Gastroesophageal sphincter (tissue), 4 donors: ENCODE results near the gene ITM2C. TPM values are rescaled to one million over a fixed set of nuclear protein-coding genes. Genes with fewer than 3 reads are reported as not detected.

ENCODE experiments used
- ATAC-seq: fragments of 150-250 bp; one replicate; pipeline ENCODE4 v1.9.1; 2016; ENCODE audit warnings: mild to moderate bottlenecking, moderate library complexity
- H3K27ac ChIP-seq, 4 donors: fragments of 200-600 bp; sonication (generic) in 3 of 4; 1 replicate in 3 of 4; 2 replicates in 1 of 4; pipeline ENCODE4 v1.5.1; 2016 to 2019
- H3K27me3 ChIP-seq: fragments of 200-600 bp; sonication (generic); one replicate; pipeline ENCODE4 v1.5.1; 2019
- H3K36me3 ChIP-seq, 2 donors: fragments of 200-600 bp; sonication (generic); one replicate each; pipeline ENCODE4 v1.5.1; 2019; ENCODE audit warnings: control low read depth in 1 of 2
- H3K4me1 ChIP-seq, 3 donors: fragments of 200-600 bp; sonication (generic); 1 replicate in 2 of 3; 2 replicates in 1 of 3; pipeline ENCODE4 v1.5.1; 2016 to 2019; ENCODE audit warnings: control low read depth in 2 of 3
- H3K4me3 ChIP-seq, 2 donors: fragments of 200-600 bp; sonication (generic); one replicate each; pipeline ENCODE4 v1.5.1; 2019; ENCODE audit warnings: mild to moderate bottlenecking in 1 of 2, moderate library complexity in 1 of 2
- H3K9me3 ChIP-seq, 3 donors: fragments of 200-600 bp; sonication (generic); one replicate each; pipeline ENCODE4 v1.5.1; 2017 to 2019; ENCODE audit warnings: control low read depth in 2 of 3
- CTCF ChIP-seq, 4 experiments: fragments of 200-600 bp in 2 of 4; fragments of 450-650 bp in 2 of 4; sonication (generic) in 1 of 4; IDR thresholded peaks; one replicate each; pipeline ENCODE4 v1.5.1; 2017 to 2019; ENCODE audit warnings: antibody characterized with exemption in 4 of 4, mild to moderate bottlenecking in 2 of 4, moderate library complexity in 2 of 4
- EP300 ChIP-seq: sonication (generic); formaldehyde crosslinking; IDR thresholded peaks from one replicate; pipeline ENCODE4 v1.6.1; 2017; ENCODE audit warnings: antibody characterized with exemption, mild to moderate bottlenecking
- POLR2A ChIP-seq, 2 donors: fragments of 450-650 bp; IDR thresholded peaks; one replicate each; pipeline ENCODE4 v1.6.1; 2017; ENCODE audit warnings: antibody characterized with exemption in 2 of 2, mild to moderate bottlenecking in 2 of 2, moderate library complexity in 1 of 2
- POLR2AphosphoS5 ChIP-seq: sonication (generic); formaldehyde crosslinking; IDR thresholded peaks from one replicate; pipeline ENCODE4 v1.6.1; 2017; ENCODE audit warnings: antibody characterized with exemption
- WGBS, 2 donors: methylation state at CpG; one replicate each; pipeline ENCODE4 v1.1.5; 2018; ENCODE audit warnings: low coverage in 1 of 2; 5-methylcytosine and 5-hydroxymethylcytosine counted together
- total RNA-seq, 4 donors: library from RNA; depleted of rRNA; stranded (reverse); fragments of >200 nt; gene quantifications; one replicate each; pipeline ENCODE4 v1.1.0, GENCODE V29; 2016

ITM2C gene
- total RNA-seq, 4 donors from 2014 or later: 70.2 to 141 (median 84.0) TPM

GRCh38 chr2:230861552-230862255 is 3.0 kb upstream of the ITM2C start:
- Histone ChIP-seq H3K4me3 (no peak overlapping the region), H3K27me3 (peaks cover 7% of the 10 kb centered on the region), H3K4me1 (peaks cover 0 to 26% (median 10%) of the 10 kb centered on the region in 3 donors), H3K9me3 (no peaks in the 10 kb centered on the region), H3K27ac (no peak overlapping the region), H3K36me3 (no peaks in the 10 kb centered on the region)
- TF ChIP-seq EP300: no peak
- no peak for TF ChIP-seq POLR2AphosphoS5
- no peak for TF ChIP-seq CTCF (IDR thresholded peaks at IDR 0.05)
- ATAC-seq: no peak
- 35 to 48% methylated on average over 8 to 13 of the region's 13 CpGs for WGBS, 2 donors

GRCh38 chr2:230862292-230862691 is 2.5 kb upstream of the ITM2C start:
- Histone ChIP-seq H3K4me1 (peaks cover 0 to 32% (median 16%) of the 10 kb centered on the region in 3 donors), H3K27ac (no peak overlapping the region), H3K27me3 (peaks cover under 1% of the 10 kb centered on the region), H3K9me3 (no peaks in the 10 kb centered on the region), H3K4me3 (no peak overlapping the region), H3K36me3 (no peaks in the 10 kb centered on the region)
- no peak for ATAC-seq
- WGBS, 2 donors: 84% methylated on average over 5 of the region's 5 CpGs; no CpG with 5 or more reads in 1 of the 2 donors
- no peak for TF ChIP-seq EP300
- TF ChIP-seq POLR2A (IDR thresholded peaks at IDR 0.05): no peak
- TF ChIP-seq CTCF (IDR thresholded peaks at IDR 0.05): no peak
- no peak for TF ChIP-seq POLR2AphosphoS5

- TF ChIP-seq EP300 (no peak), POLR2AphosphoS5 (no peak), POLR2A (IDR thresholded peaks at IDR 0.05) (no peak), CTCF (IDR thresholded peaks at IDR 0.05) (no peak)
- H3K36me3 ChIP-seq: no peaks in the 10 kb centered on the region
- 76% methylated on average over 8 of the region's 8 CpGs; no CpG with 5 or more reads in 1 of the 2 donors for WGBS, 2 donors
- no peak overlapping the region for H3K27ac ChIP-seq
- ATAC-seq: no peak
- no peaks in the 10 kb centered on the region for H3K27me3 ChIP-seq
- peaks cover 0 to 39% (median 17%) of the 10 kb centered on the region in 3 donors for H3K4me1 ChIP-seq
- no peaks in the 10 kb centered on the region for H3K9me3 ChIP-seq
- no peak overlapping the region for H3K4me3 ChIP-seq
Observed at GRCh38 chr2:230863031-230863430, 1.7 kb upstream of the ITM2C start.

GRCh38 chr2:230863442-230864121 is 1.2 kb upstream of the ITM2C start:
- 65% methylated on average over 3 of the region's 13 CpGs; no CpG with 5 or more reads in 1 of the 2 donors for WGBS, 2 donors
- no peaks in the 10 kb centered on the region for H3K9me3 ChIP-seq

More at GRCh38 chr2:230863442-230864121, 1.2 kb upstream of the ITM2C start:
- no peak for ATAC-seq
- Histone ChIP-seq H3K4me1 (peaks cover 0 to 45% (median 19%) of the 10 kb centered on the region in 3 donors), H3K36me3 (no peaks in the 10 kb centered on the region), H3K27me3 (no peaks in the 10 kb centered on the region), H3K27ac (no peak overlapping the region), H3K4me3 (no peak overlapping the region)
- TF ChIP-seq POLR2A (IDR thresholded peaks at IDR 0.05) (no peak), CTCF (IDR thresholded peaks at IDR 0.05) (no peak), POLR2AphosphoS5 (no peak), EP300 (no peak)
